Astrocyte (in vitro differentiated cells and primary cell): ENCODE results near the gene RNF144A.

Source experiments
- EZH2 ChIP-seq: IDR thresholded peaks from 2 replicates; pipeline ENCODE4 v1.6.1; 2012; ENCODE audit warnings: mild to moderate bottlenecking, low read length, inconsistent platforms; ENCODE audit not compliant: insufficient read depth
- TF ChIP-seq, protein P1 (sequence below): IDR thresholded peaks from 2 replicates; pipeline ENCODE4 v1.5.1; 2011; ENCODE audit warnings: low read depth, mild to moderate bottlenecking, inconsistent platforms, low read length, moderate library complexity; ENCODE audit not compliant: insufficient read depth

DNA sequence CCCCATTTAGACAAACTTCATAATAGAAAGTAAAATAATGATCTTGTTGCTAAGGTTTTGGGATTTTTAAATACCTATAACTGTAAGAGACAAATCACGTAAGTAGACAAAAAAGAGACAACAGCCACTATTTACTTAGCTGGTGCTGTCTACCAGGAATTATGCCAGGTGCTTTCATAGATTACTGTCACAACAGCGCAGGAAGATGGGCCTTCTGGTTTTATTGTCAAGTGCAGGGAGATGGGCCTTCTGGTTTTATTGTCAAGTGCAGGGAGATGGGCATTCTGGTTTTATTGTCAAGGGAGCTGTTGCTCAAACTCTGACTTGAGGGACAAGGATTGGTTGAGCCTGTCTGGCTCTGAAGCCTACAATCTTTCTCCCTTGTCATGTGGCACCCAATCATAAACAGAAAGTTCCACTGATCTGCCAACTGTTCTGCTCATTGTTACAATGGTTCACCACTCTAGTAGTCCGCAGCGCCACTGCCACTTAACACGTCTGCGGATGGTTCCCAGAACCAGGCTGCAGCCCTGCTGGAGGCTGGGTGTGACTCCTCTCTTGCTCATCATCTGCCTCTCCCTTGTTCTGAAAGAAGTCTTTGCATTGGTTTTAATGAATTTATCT, 95.0 kb downstream of the RNF144A start:
- TF ChIP-seq, protein P1, sequence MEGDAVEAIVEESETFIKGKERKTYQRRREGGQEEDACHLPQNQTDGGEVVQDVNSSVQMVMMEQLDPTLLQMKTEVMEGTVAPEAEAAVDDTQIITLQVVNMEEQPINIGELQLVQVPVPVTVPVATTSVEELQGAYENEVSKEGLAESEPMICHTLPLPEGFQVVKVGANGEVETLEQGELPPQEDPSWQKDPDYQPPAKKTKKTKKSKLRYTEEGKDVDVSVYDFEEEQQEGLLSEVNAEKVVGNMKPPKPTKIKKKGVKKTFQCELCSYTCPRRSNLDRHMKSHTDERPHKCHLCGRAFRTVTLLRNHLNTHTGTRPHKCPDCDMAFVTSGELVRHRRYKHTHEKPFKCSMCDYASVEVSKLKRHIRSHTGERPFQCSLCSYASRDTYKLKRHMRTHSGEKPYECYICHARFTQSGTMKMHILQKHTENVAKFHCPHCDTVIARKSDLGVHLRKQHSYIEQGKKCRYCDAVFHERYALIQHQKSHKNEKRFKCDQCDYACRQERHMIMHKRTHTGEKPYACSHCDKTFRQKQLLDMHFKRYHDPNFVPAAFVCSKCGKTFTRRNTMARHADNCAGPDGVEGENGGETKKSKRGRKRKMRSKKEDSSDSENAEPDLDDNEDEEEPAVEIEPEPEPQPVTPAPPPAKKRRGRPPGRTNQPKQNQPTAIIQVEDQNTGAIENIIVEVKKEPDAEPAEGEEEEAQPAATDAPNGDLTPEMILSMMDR, result no peak
- TF ChIP-seq EZH2, result no peak
